Right lobe of liver (tissue), 4 donors: ENCODE data around the gene ELP5.

Experiments used
- CTCF ChIP-seq, 4 donors: fragments of 200-600 bp in 3 of 4; fragments of 450-650 bp in 1 of 4; IDR thresholded peaks; one replicate each; pipeline versions ENCODE4 v1.5.1 to v1.8.0; 2016 to 2022; ENCODE audit warnings: antibody characterized with exemption in 4 of 4, mild to moderate bottlenecking in 2 of 4
- POLR2A ChIP-seq: fragments of 450-650 bp; IDR thresholded peaks from one replicate; pipeline ENCODE4 v1.6.1; 2017; ENCODE audit warnings: antibody characterized with exemption, mild to moderate bottlenecking
- donor health status: DM: no; HTN: no; CAD: no.
- donor health status: DM: no; HTN: no; CAD: no.
- donor health status: DM: no; HTN: yes; CAD: no.

- no peak for TF ChIP-seq CTCF (IDR thresholded peaks at IDR 0.05)
- no peak for TF ChIP-seq POLR2A
Measured at GRCh38 chr17:7237266-7237760, 14.7 kb upstream of the ELP5 start.
